Measurements from ENCODE around the gene FCHSD1.

Gene FCHSD1

GRCh38 chr5:141650851-141651727 is at the start of gene FCHSD1:
Gene FCHSD1 (minus strand): TSS chr5:141651418. CDS start chr5:141651368, 50 bp downstream.
- TF ChIP-seq GLIS3 (CRISPR knock-in tag; IDR thresholded peaks at IDR 0.05) (no peak), PATZ1 (CRISPR knock-in tag; IDR thresholded peaks at IDR 0.05; ENCODE audit: borderline replicate concordance) (no peak), POU6F1 (CRISPR knock-in tag; IDR thresholded peaks at IDR 0.05; ENCODE audit: borderline replicate concordance, low read depth) (no peak), ESRRG (CRISPR knock-in tag; IDR thresholded peaks at IDR 0.05) (no peak), CREB5 (CRISPR knock-in tag; IDR thresholded peaks at IDR 0.05; ENCODE audit: low read depth) (no peak), ZNF565 (CRISPR knock-in tag; conservative IDR thresholded peaks at IDR 0.05; ENCODE audit: low read depth) (no peak), CSRNP3 (CRISPR knock-in tag; IDR thresholded peaks at IDR 0.05) (no peak), TOX (CRISPR knock-in tag; IDR thresholded peaks at IDR 0.05; ENCODE audit: borderline replicate concordance) (no peak), ZNF8 (CRISPR knock-in tag; IDR thresholded peaks at IDR 0.05) (no peak), ISL1 (CRISPR knock-in tag; IDR thresholded peaks at IDR 0.05) (no peak), SNAI2 (CRISPR knock-in tag; IDR thresholded peaks at IDR 0.05) (no peak), ZFP30 (CRISPR knock-in tag; IDR thresholded peaks at IDR 0.05) (no peak)
- peak; percentile 94 for ATAC-seq

- TF ChIP-seq RARB (CRISPR knock-in tag; IDR thresholded peaks at IDR 0.05) (no peak), TCF4 (CRISPR knock-in tag; IDR thresholded peaks at IDR 0.05; ENCODE audit: borderline replicate concordance) (no peak), ZFP30 (CRISPR knock-in tag; IDR thresholded peaks at IDR 0.05) (no peak), POU6F1 (CRISPR knock-in tag; IDR thresholded peaks at IDR 0.05; ENCODE audit: borderline replicate concordance, low read depth) (no peak), TSHZ2 (CRISPR knock-in tag; IDR thresholded peaks at IDR 0.05) (no peak), OSR1 (CRISPR knock-in tag; IDR thresholded peaks at IDR 0.05) (no peak), CSDC2 (CRISPR knock-in tag; IDR thresholded peaks at IDR 0.05) (no peak), CSRNP3 (CRISPR knock-in tag; IDR thresholded peaks at IDR 0.05) (no peak), GLIS3 (CRISPR knock-in tag; IDR thresholded peaks at IDR 0.05) (no peak), PPARA (CRISPR knock-in tag; IDR thresholded peaks at IDR 0.05; ENCODE audit: borderline replicate concordance) (no peak), PATZ1 (CRISPR knock-in tag; IDR thresholded peaks at IDR 0.05; ENCODE audit: borderline replicate concordance) (no peak), ZC3H10 (CRISPR knock-in tag; IDR thresholded peaks at IDR 0.05) (no peak), ZFP3 (CRISPR knock-in tag; IDR thresholded peaks at IDR 0.05) (no peak), ZNF8 (CRISPR knock-in tag; IDR thresholded peaks at IDR 0.05) (no peak), CREB5 (CRISPR knock-in tag; IDR thresholded peaks at IDR 0.05; ENCODE audit: low read depth) (no peak), ARNTL (CRISPR knock-in tag; IDR thresholded peaks at IDR 0.05; ENCODE audit: borderline replicate concordance, low read depth) (no peak)
- no peak for ATAC-seq
Measured at GRCh38 chr5:141697586-141697985, 46.4 kb upstream of the FCHSD1 start.

Measured in SK-N-SH treated with all-trans-retinoic acid at 6 μM for 48 hours (cell line).